AG04449 (cell line): ENCODE data around the gene FOXQ1.
"Not testable (repeated sequence)": the region's sequence is repeated elsewhere in the genome, so short reads cannot be mapped to it uniquely, and the experiment has no call there.

ENCODE experiments used
- CTCF ChIA-PET: fragments of 350-600 bp; formaldehyde crosslinking; extraction: SDS; loops from one replicate; lab custom pipeline; 2021; ENCODE audit warnings: antibody characterized with exemption; lab: Yijun Ruan, JAX
- POLR2A ChIA-PET: fragments of 400-600, 350-600 bp; formaldehyde crosslinking; extraction: SDS; loops from one replicate; lab custom pipeline; 2020; ENCODE audit warnings: antibody characterized with exemption, inconsistent platforms; lab: Yijun Ruan, JAX
- DNase-seq: peaks from one replicate; pipeline ENCODE4 v3.0.0-alpha.2; 2010; ENCODE audit warnings: low read depth, low spot score
- H3K4me3 ChIP-seq: 2 replicates; pipeline ENCODE4 v1.5.1; 2011; ENCODE audit warnings: low read depth, mild to moderate bottlenecking, control low read depth, low read length
- TF ChIP-seq, protein P1 (sequence below): IDR thresholded peaks from one replicate; pipeline ENCODE4 v1.5.1; 2011; ENCODE audit warnings: mild to moderate bottlenecking, moderate library complexity, low read length, control low read depth, inconsistent platforms; ENCODE audit not compliant: insufficient read depth; ENCODE audit errors: missing control alignments

Gene FOXQ1

DNA sequence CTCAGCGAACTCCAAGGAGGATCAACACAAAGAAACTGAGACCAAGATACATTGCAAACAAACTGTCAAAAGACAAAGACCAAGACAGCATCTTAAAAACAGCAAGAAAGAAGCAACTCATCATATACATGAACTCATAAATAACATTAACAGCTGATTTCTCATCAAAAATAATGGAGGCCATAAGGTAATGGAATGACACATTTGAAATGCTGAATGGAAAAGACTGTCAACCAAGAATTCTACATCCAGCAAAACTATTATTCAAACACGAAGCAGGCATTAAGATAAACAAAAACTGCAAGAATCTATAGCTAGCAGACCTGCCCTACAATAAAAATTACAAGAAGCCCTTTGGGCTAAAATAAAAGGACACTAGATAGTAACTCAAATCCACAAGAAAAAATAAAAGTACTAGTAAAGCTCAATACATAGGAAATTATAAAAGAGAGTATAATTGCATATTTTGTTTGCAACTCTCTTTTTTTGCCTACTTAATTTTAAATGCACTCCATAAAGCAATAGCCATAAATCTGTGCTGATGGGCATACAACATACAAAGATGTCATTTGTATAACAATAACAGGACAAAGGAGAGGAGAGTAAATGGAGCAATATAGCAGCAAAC, 39.6 kb downstream of the FOXQ1 start:
- ChIA-PET CTCF (no interaction called here), POLR2A (no interaction called here)
- no peak for DNase-seq
- TF ChIP-seq, protein P1, sequence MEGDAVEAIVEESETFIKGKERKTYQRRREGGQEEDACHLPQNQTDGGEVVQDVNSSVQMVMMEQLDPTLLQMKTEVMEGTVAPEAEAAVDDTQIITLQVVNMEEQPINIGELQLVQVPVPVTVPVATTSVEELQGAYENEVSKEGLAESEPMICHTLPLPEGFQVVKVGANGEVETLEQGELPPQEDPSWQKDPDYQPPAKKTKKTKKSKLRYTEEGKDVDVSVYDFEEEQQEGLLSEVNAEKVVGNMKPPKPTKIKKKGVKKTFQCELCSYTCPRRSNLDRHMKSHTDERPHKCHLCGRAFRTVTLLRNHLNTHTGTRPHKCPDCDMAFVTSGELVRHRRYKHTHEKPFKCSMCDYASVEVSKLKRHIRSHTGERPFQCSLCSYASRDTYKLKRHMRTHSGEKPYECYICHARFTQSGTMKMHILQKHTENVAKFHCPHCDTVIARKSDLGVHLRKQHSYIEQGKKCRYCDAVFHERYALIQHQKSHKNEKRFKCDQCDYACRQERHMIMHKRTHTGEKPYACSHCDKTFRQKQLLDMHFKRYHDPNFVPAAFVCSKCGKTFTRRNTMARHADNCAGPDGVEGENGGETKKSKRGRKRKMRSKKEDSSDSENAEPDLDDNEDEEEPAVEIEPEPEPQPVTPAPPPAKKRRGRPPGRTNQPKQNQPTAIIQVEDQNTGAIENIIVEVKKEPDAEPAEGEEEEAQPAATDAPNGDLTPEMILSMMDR = no peak
- no peak overlapping the region for H3K4me3 ChIP-seq

DNA sequence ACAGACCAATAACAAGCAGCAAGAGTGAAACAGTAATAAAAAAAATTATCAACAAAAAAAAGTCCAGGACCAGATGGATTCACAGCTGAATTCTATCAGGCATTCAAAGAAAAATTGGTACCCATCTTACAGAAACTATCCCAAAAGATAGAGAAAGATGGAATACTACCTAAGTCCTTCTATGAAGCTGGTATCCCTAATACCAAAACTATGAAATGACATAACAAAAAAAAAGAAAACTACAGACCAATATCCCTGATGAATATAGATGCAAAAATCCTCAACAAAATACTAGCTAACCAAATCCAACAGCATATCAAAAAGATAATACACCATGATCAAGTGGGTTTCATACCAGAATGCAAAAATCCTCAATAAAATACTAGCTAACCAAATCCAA, 43.2 kb downstream of the FOXQ1 start:
- DNase-seq, H3K4me3 ChIP-seq, POLR2A ChIA-PET: not testable (repeated sequence)
- CTCF ChIA-PET = interaction anchor here (1.1 kb wide), 1 partner anchor 9 kb away, joined by 5 read pairs; no protein-coding TSS in a partner anchor

- CTCF ChIA-PET, H3K4me3 ChIP-seq, POLR2A ChIA-PET, DNase-seq: not testable (repeated sequence)
Observed at GRCh38 chr6:1361717-1362116, 49.8 kb downstream of the FOXQ1 start.

DNA sequence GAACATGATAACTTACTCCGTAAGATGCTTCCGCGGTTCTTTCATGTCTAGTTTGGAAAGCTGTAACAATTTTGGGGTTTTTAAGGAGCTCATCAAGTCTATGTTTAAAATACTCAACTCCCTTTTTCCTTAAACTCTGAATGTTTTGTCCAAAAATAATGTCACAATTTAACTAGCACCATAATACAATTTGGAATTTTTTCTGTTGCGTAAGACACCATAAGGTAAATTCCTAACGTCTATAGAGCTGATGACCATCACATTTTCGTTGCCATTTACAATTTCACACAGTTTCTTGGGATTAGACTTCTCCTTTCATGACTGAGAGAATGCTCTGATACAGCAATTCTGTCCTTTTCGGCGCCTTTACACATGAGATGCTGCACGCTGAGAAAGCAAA, 50.7 kb downstream of the FOXQ1 start:
- no peak for DNase-seq
- TF ChIP-seq, protein P1 = no peak
- POLR2A ChIA-PET = no interaction called here
- H3K4me3 ChIP-seq = no peak overlapping the region
- CTCF ChIA-PET = no interaction called here

GRCh38 chr6:1363298-1363697, 51.4 kb downstream of the FOXQ1 start:
- ChIA-PET POLR2A (no interaction called here), CTCF (no interaction called here)
- DNase-seq = no peak
- no peak overlapping the region for H3K4me3 ChIP-seq
- TF ChIP-seq, protein P1 = no peak

- ChIA-PET POLR2A (no interaction called here), CTCF (interaction anchor here (0.7 to 1.4 kb wide), 2 partner anchors 9 to 567 kb away, joined by 3 to 5 read pairs; no protein-coding TSS in a partner anchor)
- TF ChIP-seq, protein P1 = no peak
- no peak for DNase-seq
- H3K4me3 ChIP-seq = no peak overlapping the region
Observed at GRCh38 chr6:1363729-1364572, 52.1 kb downstream of the FOXQ1 start.
